HuH-7 (cell line): Measurements from ENCODE around the gene SMIM33.
"Not testable (repeated sequence)": the region's sequence is repeated elsewhere in the genome, so short reads cannot be mapped to it uniquely, and the experiment has no call there.

Source experiments
- DNase-seq: peaks from one replicate; pipeline ENCODE4 v3.0.0; 2011; ENCODE audit warnings: low spot score

Gene SMIM33

GRCh38 chr5:139470821-139471300, at the start of gene SMIM33:
TSS of gene SMIM33 (plus strand) at chr5:139471004. CDS start at chr5:139471122, 118 bp downstream.
- no peak for DNase-seq

GRCh38 chr5:139422307-139422893, 48.4 kb upstream of the SMIM33 start:
- peak; percentile 56 for DNase-seq

- DNase-seq = no peak
These were observed 45.3 kb upstream of the SMIM33 start for GRCh38 chr5:139425497-139425896.

GRCh38 chr5:139426203-139426885, 44.5 kb upstream of the SMIM33 start:
- DNase-seq = no peak

GRCh38 chr5:139430015-139430414, 40.8 kb upstream of the SMIM33 start:
- no peak for DNase-seq

GRCh38 chr5:139431706-139432105, 39.1 kb upstream of the SMIM33 start:
- no peak for DNase-seq

- no peak for DNase-seq
These were observed 35.1 kb upstream of the SMIM33 start for GRCh38 chr5:139435676-139436075.

GRCh38 chr5:139438707-139439012, 32.1 kb upstream of the SMIM33 start:
- DNase-seq = no peak

GRCh38 chr5:139439013-139439903, 31.5 kb upstream of the SMIM33 start, which contains the start of gene DNAJC18:
TSS of gene DNAJC18 (minus strand) at chr5:139439525. CDS start at chr5:139439445, 80 bp downstream.
- peak; percentile 80 for DNase-seq

- DNase-seq = not testable (repeated sequence)
These were observed 30.4 kb upstream of the SMIM33 start for GRCh38 chr5:139440416-139440815.

- no peak for DNase-seq
These were observed 26.9 kb upstream of the SMIM33 start for GRCh38 chr5:139443831-139444453.

GRCh38 chr5:139445325-139446170, 25.3 kb upstream of the SMIM33 start:
- DNase-seq = no peak

- DNase-seq = no peak
These were observed 23.6 kb upstream of the SMIM33 start for GRCh38 chr5:139446956-139447779.

- no peak for DNase-seq
These were observed 19.6 kb upstream of the SMIM33 start for GRCh38 chr5:139451176-139451575.

GRCh38 chr5:139451878-139452660, 18.7 kb upstream of the SMIM33 start:
- DNase-seq = no peak

- DNase-seq = no peak
These were observed 16.9 kb upstream of the SMIM33 start for GRCh38 chr5:139453683-139454567.

- no peak for DNase-seq
These were observed 16.1 kb upstream of the SMIM33 start for GRCh38 chr5:139454568-139455290.

GRCh38 chr5:139456776-139457175, 14.0 kb upstream of the SMIM33 start:
- no peak for DNase-seq
